WTC11 (cell line): ENCODE measurements around the gene ZSWIM4. TPM values are rescaled to one million over a fixed set of nuclear protein-coding genes. Genes with fewer than 3 reads are reported as not detected.
A peak's percentile ranks its signal among the peaks of the same experiment; 100 is the strongest.

Source experiments
- ATAC-seq: fragments of 200-7000 bp; cut with Tn5 transposase; 2 replicates; pipeline ENCODE4 v1.10.0; 2021; ENCODE audit warnings: mild to moderate bottlenecking, moderate library complexity
- CTCF ChIA-PET: fragments of 300-600 bp; sonication (Branson Sonifier 250); formaldehyde crosslinking; loops from one replicate; lab custom pipeline; 2021; ENCODE audit warnings: antibody characterized with exemption; lab: Charles Lee
- POLR2A ChIA-PET: fragments of 350-600 bp; sonication (Branson Sonifier 250); formaldehyde crosslinking; loops from one replicate; lab custom pipeline; 2021; ENCODE audit warnings: antibody characterized with exemption; lab: Charles Lee
- DNase-seq: peaks from one replicate; pipeline ENCODE4 v3.0.0; 2021; ENCODE audit warnings: low spot score
- H3K27ac Mint-ChIP-seq: 2 replicates; pipeline ENCODE4 v1.8.0; 2021; ENCODE audit warnings: mixed read lengths
- H3K27me3 Mint-ChIP-seq: 2 replicates; pipeline ENCODE4 v1.8.0; 2021; ENCODE audit warnings: low read depth, mild to moderate bottlenecking, moderate library complexity, mixed read lengths
- H3K36me3 Mint-ChIP-seq: 2 replicates; pipeline ENCODE4 v1.8.0; 2021; ENCODE audit warnings: mixed read lengths
- H3K4me1 Mint-ChIP-seq: 2 replicates; pipeline ENCODE4 v1.8.0; 2022; ENCODE audit warnings: mixed read lengths
- H3K4me3 Mint-ChIP-seq: 2 replicates; pipeline ENCODE4 v1.8.0; 2021; ENCODE audit warnings: mild to moderate bottlenecking, moderate library complexity, mixed read lengths
- H3K9me3 Mint-ChIP-seq: 2 replicates; pipeline ENCODE4 v1.8.0; 2021; ENCODE audit warnings: mixed read lengths
- AR ChIP-seq: fragments of 250-450 bp; sonication (Bioruptor Pico); IDR thresholded peaks from 2 replicates; pipeline ENCODE4 v1.9.0; 2021; ENCODE audit warnings: mild to moderate bottlenecking
- CBFB ChIP-seq: sonication (generic); formaldehyde crosslinking; IDR thresholded peaks from 2 replicates; pipeline ENCODE4 v1.8.1; 2022; ENCODE audit warnings: mild to moderate bottlenecking, low read depth, missing genetic modification reagents
- E2F1 ChIP-seq: sonication (generic); formaldehyde crosslinking; IDR thresholded peaks from 2 replicates; pipeline ENCODE4 v1.8.0; 2022; ENCODE audit warnings: mild to moderate bottlenecking, missing genetic modification reagents
- EMX1 ChIP-seq: fragments of 250-450 bp; sonication (Bioruptor Pico); IDR thresholded peaks from 2 replicates; pipeline ENCODE4 v1.8.0; 2021; ENCODE audit warnings: mild to moderate bottlenecking
- HMGA2 ChIP-seq: fragments of 250-450 bp; sonication (Bioruptor Pico); IDR thresholded peaks from 2 replicates; pipeline ENCODE4 v1.4.0; 2021; ENCODE audit warnings: mild to moderate bottlenecking, moderate library complexity
- KAT7 ChIP-seq: sonication (generic); formaldehyde crosslinking; IDR thresholded peaks from 2 replicates; pipeline ENCODE4 v1.8.1; 2023; ENCODE audit warnings: missing genetic modification reagents, mild to moderate bottlenecking, borderline replicate concordance
- MYBL2 ChIP-seq: sonication (generic); formaldehyde crosslinking; IDR thresholded peaks from 2 replicates; pipeline ENCODE4 v1.8.1; 2023; ENCODE audit warnings: mild to moderate bottlenecking, moderate library complexity, missing genetic modification reagents
- NFYB ChIP-seq: sonication (generic); formaldehyde crosslinking; conservative IDR thresholded peaks from 2 replicates; pipeline ENCODE4 v1.8.0; 2022; ENCODE audit warnings: low read depth, missing genetic modification reagents
- NR1H2 ChIP-seq: sonication (generic); formaldehyde crosslinking; IDR thresholded peaks from 2 replicates; pipeline ENCODE4 v1.9.0; 2021; ENCODE audit warnings: mild to moderate bottlenecking, moderate library complexity, missing genetic modification reagents
- NR2C2 ChIP-seq: sonication (generic); formaldehyde crosslinking; IDR thresholded peaks from 2 replicates; pipeline ENCODE4 v1.8.0; 2022; ENCODE audit warnings: mild to moderate bottlenecking, missing genetic modification reagents
- PRRX2 ChIP-seq: fragments of 250-450 bp; sonication (Bioruptor Pico); IDR thresholded peaks from 2 replicates; pipeline ENCODE4 v1.8.0; 2021; ENCODE audit warnings: mild to moderate bottlenecking
- SOX15 ChIP-seq: fragments of 250-450 bp; sonication (Bioruptor Pico); IDR thresholded peaks from 2 replicates; pipeline ENCODE4 v1.9.0; 2021; ENCODE audit warnings: mild to moderate bottlenecking
- SP1 ChIP-seq: sonication (generic); formaldehyde crosslinking; conservative IDR thresholded peaks from 2 replicates; pipeline ENCODE4 v1.8.1; 2022; ENCODE audit warnings: missing genetic modification reagents
- TP53 ChIP-seq: sonication (generic); formaldehyde crosslinking; IDR thresholded peaks from 2 replicates; pipeline ENCODE4 v1.8.1; 2023; ENCODE audit warnings: mild to moderate bottlenecking, missing genetic modification reagents
- ZNF416 ChIP-seq: fragments of 250-450 bp; sonication (Bioruptor Pico); IDR thresholded peaks from 2 replicates; pipeline ENCODE4 v1.9.0; 2021; ENCODE audit warnings: mild to moderate bottlenecking, inconsistent platforms
- total RNA-seq: library from RNA; stranded (reverse); gene quantifications from 3 replicates; pipeline ENCODE4 v1.2.3, GENCODE V29; 2021
- TF ChIP-seq, protein P1 (sequence below): sonication (generic); formaldehyde crosslinking; IDR thresholded peaks from 2 replicates; pipeline ENCODE4 v1.8.1; 2023; ENCODE audit warnings: mild to moderate bottlenecking, moderate library complexity, missing genetic modification reagents
- TF ChIP-seq, protein P2 (sequence below): sonication (generic); formaldehyde crosslinking; IDR thresholded peaks from 2 replicates; pipeline ENCODE4 v1.8.0; 2023; ENCODE audit warnings: missing genetic modification reagents
- TF ChIP-seq, protein P3 (sequence below): fragments of 200-600 bp; IDR thresholded peaks from 2 replicates; pipeline ENCODE4 v1.8.0; 2022; ENCODE audit warnings: antibody characterized with exemption
- TF ChIP-seq, protein P4 (sequence below): fragments of 250-450 bp; sonication (Bioruptor Pico); IDR thresholded peaks from 2 replicates; pipeline ENCODE4 v1.9.0; 2021; ENCODE audit warnings: moderate library complexity, mild to moderate bottlenecking, inconsistent platforms, borderline replicate concordance
- TF ChIP-seq, protein P5 (sequence below): sonication (generic); formaldehyde crosslinking; IDR thresholded peaks from 2 replicates; pipeline ENCODE4 v1.8.1; 2022; ENCODE audit warnings: missing genetic modification reagents, borderline replicate concordance
- TF ChIP-seq, protein P6 (sequence below): sonication (generic); formaldehyde crosslinking; IDR thresholded peaks from 2 replicates; pipeline ENCODE4 v1.8.0; 2023; ENCODE audit warnings: mild to moderate bottlenecking, missing genetic modification reagents

ZSWIM4 gene
- total RNA-seq, 1 experiment from 2014 or later: 33.4 TPM

DNA sequence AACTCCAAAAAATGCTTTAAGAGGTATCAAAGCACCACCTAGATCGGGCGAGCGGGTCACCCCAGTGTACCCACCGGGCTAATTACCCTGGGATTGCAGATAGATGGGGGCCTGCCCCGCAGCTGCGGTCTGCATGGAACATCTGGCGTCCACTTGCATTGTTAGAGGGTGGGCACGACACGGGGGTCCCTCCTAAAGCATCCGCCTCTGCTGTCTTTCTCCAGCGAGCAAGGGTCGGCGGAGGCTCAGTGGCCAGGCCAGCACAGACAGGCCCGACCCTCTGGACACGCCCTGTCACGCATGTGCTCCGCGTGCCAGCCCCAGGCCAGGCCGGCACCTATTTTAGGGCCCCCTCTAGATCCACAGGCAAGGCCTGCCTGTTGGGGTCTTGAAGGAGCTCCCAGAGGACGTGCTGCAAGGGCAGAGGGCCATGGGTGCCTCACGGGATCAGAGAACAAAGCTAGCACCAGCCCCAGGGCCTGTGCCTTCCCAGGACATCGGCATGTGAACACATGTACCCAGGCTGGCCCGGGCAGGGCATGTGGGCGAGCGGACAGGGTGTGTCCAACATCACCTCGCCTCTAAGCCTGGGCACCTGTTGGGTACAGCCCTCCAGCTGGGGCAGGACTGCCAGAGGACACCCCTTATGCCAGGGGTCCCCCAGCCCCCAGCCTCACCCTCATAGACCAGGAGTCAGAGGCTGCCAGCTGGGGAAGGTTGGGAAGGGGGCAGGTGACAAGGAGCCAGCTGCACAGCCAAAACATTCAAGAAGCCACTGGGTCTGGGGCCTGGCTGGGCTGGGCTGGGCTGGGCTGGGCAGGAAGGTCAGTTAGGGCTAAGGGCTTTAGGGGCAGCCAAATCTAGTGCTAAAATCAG lies 46.1 kb downstream of the ZSWIM4 start:
- peak overlapping the region; percentile 73 for H3K4me3 Mint-ChIP-seq
- H3K27me3 Mint-ChIP-seq: no peaks in the 10 kb centered on the region
- DNase-seq (no peak), ATAC-seq (no peak)
- no peaks in the 10 kb centered on the region for H3K36me3 Mint-ChIP-seq
- ChIA-PET CTCF (interaction anchor here (0.6 to 2.1 kb wide), 3 partner anchors 21 to 144 kb away, joined by 3 to 8 read pairs (median 7); no protein-coding TSS in a partner anchor), POLR2A (interaction anchor here (0.8 kb wide), 1 partner anchor 16 kb away, joined by 3 read pairs; no protein-coding TSS in a partner anchor)
- peaks cover 36% of the 10 kb centered on the region for H3K4me1 Mint-ChIP-seq
- H3K9me3 Mint-ChIP-seq: no peaks in the 10 kb centered on the region
- no peak overlapping the region for H3K27ac Mint-ChIP-seq
- TF ChIP-seq E2F1 (CRISPR knock-in tag) (no peak), HMGA2 (CRISPR knock-in tag) (no peak), SOX15 (CRISPR knock-in tag) (no peak), NFYB (CRISPR knock-in tag) (no peak), AR (CRISPR knock-in tag) (no peak), EMX1 (CRISPR knock-in tag) (no peak)
- TF ChIP-seq, protein P1, sequence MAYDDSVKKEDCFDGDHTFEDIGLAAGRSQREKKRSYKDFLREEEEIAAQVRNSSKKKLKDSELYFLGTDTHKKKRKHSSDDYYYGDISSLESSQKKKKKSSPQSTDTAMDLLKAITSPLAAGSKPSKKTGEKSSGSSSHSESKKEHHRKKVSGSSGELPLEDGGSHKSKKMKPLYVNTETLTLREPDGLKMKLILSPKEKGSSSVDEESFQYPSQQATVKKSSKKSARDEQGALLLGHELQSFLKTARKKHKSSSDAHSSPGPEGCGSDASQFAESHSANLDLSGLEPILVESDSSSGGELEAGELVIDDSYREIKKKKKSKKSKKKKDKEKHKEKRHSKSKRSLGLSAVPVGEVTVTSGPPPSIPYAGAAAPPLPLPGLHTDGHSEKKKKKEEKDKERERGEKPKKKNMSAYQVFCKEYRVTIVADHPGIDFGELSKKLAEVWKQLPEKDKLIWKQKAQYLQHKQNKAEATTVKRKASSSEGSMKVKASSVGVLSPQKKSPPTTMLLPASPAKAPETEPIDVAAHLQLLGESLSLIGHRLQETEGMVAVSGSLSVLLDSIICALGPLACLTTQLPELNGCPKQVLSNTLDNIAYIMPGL: no peak

- Mint-ChIP-seq H3K9me3 (no peaks in the 10 kb centered on the region), H3K4me3 (peak overlapping the region; percentile 73), H3K27ac (no peak overlapping the region), H3K27me3 (no peaks in the 10 kb centered on the region), H3K36me3 (no peaks in the 10 kb centered on the region), H3K4me1 (peaks cover 42% of the 10 kb centered on the region)
- ATAC-seq (no peak), DNase-seq (no peak)
- CTCF ChIA-PET: interaction anchor here (0.6 to 2.1 kb wide), 3 partner anchors 20 to 143 kb away, joined by 3 to 8 read pairs (median 7); no protein-coding TSS in a partner anchor
- POLR2A ChIA-PET: interaction anchor here (0.8 kb wide), 1 partner anchor 17 kb away, joined by 3 read pairs; no protein-coding TSS in a partner anchor
- TF ChIP-seq MYBL2 (CRISPR knock-in tag) (no peak), TP53 (CRISPR knock-in tag) (no peak), CBFB (CRISPR knock-in tag) (no peak), NR1H2 (CRISPR knock-in tag) (no peak), PRRX2 (CRISPR knock-in tag) (no peak), SP1 (CRISPR knock-in tag) (no peak), ZNF416 (no peak), KAT7 (CRISPR knock-in tag) (no peak), NR2C2 (CRISPR knock-in tag) (no peak)
- TF ChIP-seq, protein P2, sequence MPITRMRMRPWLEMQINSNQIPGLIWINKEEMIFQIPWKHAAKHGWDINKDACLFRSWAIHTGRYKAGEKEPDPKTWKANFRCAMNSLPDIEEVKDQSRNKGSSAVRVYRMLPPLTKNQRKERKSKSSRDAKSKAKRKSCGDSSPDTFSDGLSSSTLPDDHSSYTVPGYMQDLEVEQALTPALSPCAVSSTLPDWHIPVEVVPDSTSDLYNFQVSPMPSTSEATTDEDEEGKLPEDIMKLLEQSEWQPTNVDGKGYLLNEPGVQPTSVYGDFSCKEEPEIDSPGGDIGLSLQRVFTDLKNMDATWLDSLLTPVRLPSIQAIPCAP (CRISPR knock-in tag): no peak
- TF ChIP-seq, protein P3, sequence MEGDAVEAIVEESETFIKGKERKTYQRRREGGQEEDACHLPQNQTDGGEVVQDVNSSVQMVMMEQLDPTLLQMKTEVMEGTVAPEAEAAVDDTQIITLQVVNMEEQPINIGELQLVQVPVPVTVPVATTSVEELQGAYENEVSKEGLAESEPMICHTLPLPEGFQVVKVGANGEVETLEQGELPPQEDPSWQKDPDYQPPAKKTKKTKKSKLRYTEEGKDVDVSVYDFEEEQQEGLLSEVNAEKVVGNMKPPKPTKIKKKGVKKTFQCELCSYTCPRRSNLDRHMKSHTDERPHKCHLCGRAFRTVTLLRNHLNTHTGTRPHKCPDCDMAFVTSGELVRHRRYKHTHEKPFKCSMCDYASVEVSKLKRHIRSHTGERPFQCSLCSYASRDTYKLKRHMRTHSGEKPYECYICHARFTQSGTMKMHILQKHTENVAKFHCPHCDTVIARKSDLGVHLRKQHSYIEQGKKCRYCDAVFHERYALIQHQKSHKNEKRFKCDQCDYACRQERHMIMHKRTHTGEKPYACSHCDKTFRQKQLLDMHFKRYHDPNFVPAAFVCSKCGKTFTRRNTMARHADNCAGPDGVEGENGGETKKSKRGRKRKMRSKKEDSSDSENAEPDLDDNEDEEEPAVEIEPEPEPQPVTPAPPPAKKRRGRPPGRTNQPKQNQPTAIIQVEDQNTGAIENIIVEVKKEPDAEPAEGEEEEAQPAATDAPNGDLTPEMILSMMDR: no peak
- TF ChIP-seq, protein P4, sequence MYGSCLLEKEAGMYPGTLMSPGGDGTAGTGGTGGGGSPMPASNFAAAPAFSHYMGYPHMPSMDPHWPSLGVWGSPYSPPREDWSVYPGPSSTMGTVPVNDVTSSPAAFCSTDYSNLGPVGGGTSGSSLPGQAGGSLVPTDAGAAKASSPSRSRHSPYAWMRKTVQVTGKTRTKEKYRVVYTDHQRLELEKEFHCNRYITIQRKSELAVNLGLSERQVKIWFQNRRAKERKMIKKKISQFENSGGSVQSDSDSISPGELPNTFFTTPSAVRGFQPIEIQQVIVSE (CRISPR knock-in tag): no peak
- TF ChIP-seq, protein P5, sequence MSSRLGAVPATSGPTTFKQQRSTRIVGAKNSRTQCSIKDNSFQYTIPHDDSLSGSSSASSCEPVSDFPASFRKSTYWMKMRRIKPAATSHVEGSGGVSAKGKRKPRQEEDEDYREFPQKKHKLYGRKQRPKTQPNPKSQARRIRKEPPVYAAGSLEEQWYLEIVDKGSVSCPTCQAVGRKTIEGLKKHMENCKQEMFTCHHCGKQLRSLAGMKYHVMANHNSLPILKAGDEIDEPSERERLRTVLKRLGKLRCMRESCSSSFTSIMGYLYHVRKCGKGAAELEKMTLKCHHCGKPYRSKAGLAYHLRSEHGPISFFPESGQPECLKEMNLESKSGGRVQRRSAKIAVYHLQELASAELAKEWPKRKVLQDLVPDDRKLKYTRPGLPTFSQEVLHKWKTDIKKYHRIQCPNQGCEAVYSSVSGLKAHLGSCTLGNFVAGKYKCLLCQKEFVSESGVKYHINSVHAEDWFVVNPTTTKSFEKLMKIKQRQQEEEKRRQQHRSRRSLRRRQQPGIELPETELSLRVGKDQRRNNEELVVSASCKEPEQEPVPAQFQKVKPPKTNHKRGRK: no peak
- TF ChIP-seq, protein P6, sequence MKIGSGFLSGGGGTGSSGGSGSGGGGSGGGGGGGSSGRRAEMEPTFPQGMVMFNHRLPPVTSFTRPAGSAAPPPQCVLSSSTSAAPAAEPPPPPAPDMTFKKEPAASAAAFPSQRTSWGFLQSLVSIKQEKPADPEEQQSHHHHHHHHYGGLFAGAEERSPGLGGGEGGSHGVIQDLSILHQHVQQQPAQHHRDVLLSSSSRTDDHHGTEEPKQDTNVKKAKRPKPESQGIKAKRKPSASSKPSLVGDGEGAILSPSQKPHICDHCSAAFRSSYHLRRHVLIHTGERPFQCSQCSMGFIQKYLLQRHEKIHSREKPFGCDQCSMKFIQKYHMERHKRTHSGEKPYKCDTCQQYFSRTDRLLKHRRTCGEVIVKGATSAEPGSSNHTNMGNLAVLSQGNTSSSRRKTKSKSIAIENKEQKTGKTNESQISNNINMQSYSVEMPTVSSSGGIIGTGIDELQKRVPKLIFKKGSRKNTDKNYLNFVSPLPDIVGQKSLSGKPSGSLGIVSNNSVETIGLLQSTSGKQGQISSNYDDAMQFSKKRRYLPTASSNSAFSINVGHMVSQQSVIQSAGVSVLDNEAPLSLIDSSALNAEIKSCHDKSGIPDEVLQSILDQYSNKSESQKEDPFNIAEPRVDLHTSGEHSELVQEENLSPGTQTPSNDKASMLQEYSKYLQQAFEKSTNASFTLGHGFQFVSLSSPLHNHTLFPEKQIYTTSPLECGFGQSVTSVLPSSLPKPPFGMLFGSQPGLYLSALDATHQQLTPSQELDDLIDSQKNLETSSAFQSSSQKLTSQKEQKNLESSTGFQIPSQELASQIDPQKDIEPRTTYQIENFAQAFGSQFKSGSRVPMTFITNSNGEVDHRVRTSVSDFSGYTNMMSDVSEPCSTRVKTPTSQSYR (CRISPR knock-in tag): no peak
Measured at GRCh38 chr19:13841962-13842290, 46.7 kb downstream of the ZSWIM4 start.
